UCSD-AML1 (cell line): ENCODE data around the gene NT5DC3.

ENCODE experiments used
- DNase-seq: peaks from one replicate; lab custom pipeline; 2025; ENCODE audit not compliant: unreplicated experiment; lab: John Stamatoyannopoulos, UW

Gene NT5DC3

GRCh38 chr12:103840876-103841689 is at the start of gene NT5DC3:
Gene NT5DC3, minus strand, starts transcription at chr12:103841234. Its CDS starts 78 bp downstream, at chr12:103841156.
- DNase-seq, result peak; percentile 81

GRCh38 chr12:103887738-103888137 is 46.7 kb upstream of the NT5DC3 start:
- no peak for DNase-seq

GRCh38 chr12:103886195-103886797 is 45.3 kb upstream of the NT5DC3 start:
- no peak for DNase-seq

GRCh38 chr12:103884316-103884715 is 43.3 kb upstream of the NT5DC3 start:
- DNase-seq, result peak; percentile 14

- no peak for DNase-seq
These were observed 42.9 kb upstream of the NT5DC3 start for GRCh38 chr12:103883908-103884307.

- DNase-seq, result no peak
These were observed 42.0 kb upstream of the NT5DC3 start for GRCh38 chr12:103882861-103883596.

- DNase-seq, result no peak
These were observed 40.2 kb upstream of the NT5DC3 start for GRCh38 chr12:103881261-103881660.

- peak; percentile 18 for DNase-seq
These were observed 39.5 kb upstream of the NT5DC3 start for GRCh38 chr12:103880299-103881142.

- no peak for DNase-seq
These were observed 38.8 kb upstream of the NT5DC3 start for GRCh38 chr12:103879878-103880277.

- DNase-seq, result no peak
These were observed 38.1 kb upstream of the NT5DC3 start for GRCh38 chr12:103879048-103879692.

GRCh38 chr12:103877934-103878510 is 37.0 kb upstream of the NT5DC3 start:
- peak; percentile 27 for DNase-seq

GRCh38 chr12:103877288-103877687 is 36.3 kb upstream of the NT5DC3 start:
- DNase-seq, result no peak

- no peak for DNase-seq
These were observed 34.6 kb upstream of the NT5DC3 start for GRCh38 chr12:103875666-103876065.

- no peak for DNase-seq
These were observed 27.2 kb upstream of the NT5DC3 start for GRCh38 chr12:103868215-103868614.

- DNase-seq, result no peak
These were observed 24.2 kb upstream of the NT5DC3 start for GRCh38 chr12:103865151-103865730.

GRCh38 chr12:103864710-103865109 is 23.7 kb upstream of the NT5DC3 start:
- DNase-seq, result no peak

GRCh38 chr12:103858953-103859601 is 18.0 kb upstream of the NT5DC3 start:
- no peak for DNase-seq

- no peak for DNase-seq
These were observed 17.3 kb upstream of the NT5DC3 start for GRCh38 chr12:103858335-103858734.

- no peak for DNase-seq
These were observed 16.1 kb upstream of the NT5DC3 start for GRCh38 chr12:103857164-103857563.
